ENCODE data around the gene SYNGR3. TPM values are rescaled to one million over a fixed set of nuclear protein-coding genes. Genes with fewer than 3 reads are reported as not detected.

The SYNGR3 gene
- total and polyA plus RNA-seq, 2 of the 13 experiments (the other 11 are each of a cell fraction or from before 2014, with no cell fraction given), result 0.97 to 5.7 TPM

DNA sequence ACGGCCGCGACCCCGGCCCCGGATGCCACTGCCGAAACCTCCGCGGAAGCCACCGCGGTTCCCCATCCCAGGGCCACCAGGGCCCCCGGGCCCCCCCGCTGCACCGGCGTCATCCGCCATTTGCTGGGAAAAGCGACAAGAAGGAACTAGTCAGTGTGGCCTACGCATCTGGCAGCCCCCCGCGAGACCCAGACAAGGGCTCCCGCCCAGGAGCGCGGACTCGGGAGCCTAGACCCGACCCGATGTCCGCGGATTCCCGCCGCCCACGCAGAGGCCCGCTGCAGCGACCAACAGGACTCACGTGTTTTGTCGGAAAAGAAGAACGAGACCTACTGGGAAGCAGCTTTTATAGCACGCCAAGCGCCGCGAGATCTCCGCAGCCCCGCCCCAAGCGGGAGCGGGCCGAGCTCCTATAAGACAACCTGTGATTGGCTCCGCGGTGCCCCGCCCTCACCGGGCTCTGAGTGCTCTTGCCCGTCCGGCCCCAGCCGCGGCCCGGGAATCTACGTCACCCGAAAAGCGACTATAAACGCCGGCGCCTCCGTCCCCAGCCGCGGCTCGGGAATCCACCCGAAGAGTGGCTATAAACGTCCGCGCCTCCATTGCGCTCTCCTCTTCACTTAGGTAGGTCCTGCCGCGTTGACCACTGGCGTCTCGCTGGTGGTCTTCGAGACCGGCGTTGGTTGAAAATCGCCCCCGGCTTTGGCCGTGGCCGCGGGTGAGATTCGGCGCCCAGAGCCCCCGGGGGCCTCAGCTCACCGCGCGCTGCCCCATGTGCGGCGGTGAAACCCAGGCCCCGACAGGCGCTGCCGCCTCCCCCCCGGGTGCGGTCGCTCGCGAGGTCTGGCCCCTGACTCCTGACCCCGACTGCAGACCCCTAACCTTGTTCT lies 25.0 kb upstream of the SYNGR3 start, which contains the start of gene RPS2 (continued):
- TF ChIP-seq, protein P1, sequence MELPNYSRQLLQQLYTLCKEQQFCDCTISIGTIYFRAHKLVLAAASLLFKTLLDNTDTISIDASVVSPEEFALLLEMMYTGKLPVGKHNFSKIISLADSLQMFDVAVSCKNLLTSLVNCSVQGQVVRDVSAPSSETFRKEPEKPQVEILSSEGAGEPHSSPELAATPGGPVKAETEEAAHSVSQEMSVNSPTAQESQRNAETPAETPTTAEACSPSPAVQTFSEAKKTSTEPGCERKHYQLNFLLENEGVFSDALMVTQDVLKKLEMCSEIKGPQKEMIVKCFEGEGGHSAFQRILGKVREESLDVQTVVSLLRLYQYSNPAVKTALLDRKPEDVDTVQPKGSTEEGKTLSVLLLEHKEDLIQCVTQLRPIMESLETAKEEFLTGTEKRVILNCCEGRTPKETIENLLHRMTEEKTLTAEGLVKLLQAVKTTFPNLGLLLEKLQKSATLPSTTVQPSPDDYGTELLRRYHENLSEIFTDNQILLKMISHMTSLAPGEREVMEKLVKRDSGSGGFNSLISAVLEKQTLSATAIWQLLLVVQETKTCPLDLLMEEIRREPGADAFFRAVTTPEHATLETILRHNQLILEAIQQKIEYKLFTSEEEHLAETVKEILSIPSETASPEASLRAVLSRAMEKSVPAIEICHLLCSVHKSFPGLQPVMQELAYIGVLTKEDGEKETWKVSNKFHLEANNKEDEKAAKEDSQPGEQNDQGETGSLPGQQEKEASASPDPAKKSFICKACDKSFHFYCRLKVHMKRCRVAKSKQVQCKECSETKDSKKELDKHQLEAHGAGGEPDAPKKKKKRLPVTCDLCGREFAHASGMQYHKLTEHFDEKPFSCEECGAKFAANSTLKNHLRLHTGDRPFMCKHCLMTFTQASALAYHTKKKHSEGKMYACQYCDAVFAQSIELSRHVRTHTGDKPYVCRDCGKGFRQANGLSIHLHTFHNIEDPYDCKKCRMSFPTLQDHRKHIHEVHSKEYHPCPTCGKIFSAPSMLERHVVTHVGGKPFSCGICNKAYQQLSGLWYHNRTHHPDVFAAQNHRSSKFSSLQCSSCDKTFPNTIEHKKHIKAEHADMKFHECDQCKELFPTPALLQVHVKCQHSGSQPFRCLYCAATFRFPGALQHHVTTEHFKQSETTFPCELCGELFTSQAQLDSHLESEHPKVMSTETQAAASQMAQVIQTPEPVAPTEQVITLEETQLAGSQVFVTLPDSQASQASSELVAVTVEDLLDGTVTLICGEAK (IDR thresholded peaks at IDR 0.05), result no peak
- TF ChIP-seq, protein P1 (CRISPR knock-in tag; IDR thresholded peaks at IDR 0.05), result peak; percentile 72
- TF ChIP-seq NR2C2 (CRISPR knock-in tag; IDR thresholded peaks at IDR 0.05; ENCODE audit: borderline replicate concordance), result peak; percentile 33; the same call in 1 of the 2 replicates
- TF ChIP-seq RFXANK (CRISPR knock-in tag; IDR thresholded peaks at IDR 0.05), result no peak; the same call in 1 of the 2 replicates
- TF ChIP-seq JARID2 (CRISPR knock-in tag; IDR thresholded peaks at IDR 0.05; ENCODE audit: insufficient replicate concordance), result no peak
- TF ChIP-seq NONO (IDR thresholded peaks at IDR 0.05), result no peak
- peak; percentile 58 for TF ChIP-seq NONO (CRISPR knock-in tag; conservative IDR thresholded peaks at IDR 0.05)
- TF ChIP-seq, protein P2, sequence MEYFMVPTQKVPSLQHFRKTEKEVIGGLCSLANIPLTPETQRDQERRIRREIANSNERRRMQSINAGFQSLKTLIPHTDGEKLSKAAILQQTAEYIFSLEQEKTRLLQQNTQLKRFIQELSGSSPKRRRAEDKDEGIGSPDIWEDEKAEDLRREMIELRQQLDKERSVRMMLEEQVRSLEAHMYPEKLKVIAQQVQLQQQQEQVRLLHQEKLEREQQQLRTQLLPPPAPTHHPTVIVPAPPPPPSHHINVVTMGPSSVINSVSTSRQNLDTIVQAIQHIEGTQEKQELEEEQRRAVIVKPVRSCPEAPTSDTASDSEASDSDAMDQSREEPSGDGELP (IDR thresholded peaks at IDR 0.05; ENCODE audit: borderline replicate concordance, low read depth), result peak; percentile 27; the same call in 1 of the 2 replicates
- no peak for TF ChIP-seq REXO4 (CRISPR knock-in tag; IDR thresholded peaks at IDR 0.05; ENCODE audit: borderline replicate concordance)
- peak; percentile 66 for TF ChIP-seq MED1 (CRISPR knock-in tag; IDR thresholded peaks at IDR 0.05)
- no peak for TF ChIP-seq ZNF75D (CRISPR knock-in tag; IDR thresholded peaks at IDR 0.05; ENCODE audit: borderline replicate concordance)
- TF ChIP-seq, protein P3, sequence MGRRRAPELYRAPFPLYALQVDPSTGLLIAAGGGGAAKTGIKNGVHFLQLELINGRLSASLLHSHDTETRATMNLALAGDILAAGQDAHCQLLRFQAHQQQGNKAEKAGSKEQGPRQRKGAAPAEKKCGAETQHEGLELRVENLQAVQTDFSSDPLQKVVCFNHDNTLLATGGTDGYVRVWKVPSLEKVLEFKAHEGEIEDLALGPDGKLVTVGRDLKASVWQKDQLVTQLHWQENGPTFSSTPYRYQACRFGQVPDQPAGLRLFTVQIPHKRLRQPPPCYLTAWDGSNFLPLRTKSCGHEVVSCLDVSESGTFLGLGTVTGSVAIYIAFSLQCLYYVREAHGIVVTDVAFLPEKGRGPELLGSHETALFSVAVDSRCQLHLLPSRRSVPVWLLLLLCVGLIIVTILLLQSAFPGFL (CRISPR knock-in tag; IDR thresholded peaks at IDR 0.05), result no peak
- TF ChIP-seq MEIS1 (CRISPR knock-in tag; IDR thresholded peaks at IDR 0.05; ENCODE audit: borderline replicate concordance), result no peak
- no peak for TF ChIP-seq ETV6 (CRISPR knock-in tag; conservative IDR thresholded peaks at IDR 0.05)
- TF ChIP-seq XBP1 (CRISPR knock-in tag; IDR thresholded peaks at IDR 0.05), result peak; percentile 60
- TF ChIP-seq TCF12 (IDR thresholded peaks at IDR 0.05), result no peak
- TF ChIP-seq TCF12 (CRISPR knock-in tag; IDR thresholded peaks at IDR 0.05), result no peak
- TF ChIP-seq AKAP8 (CRISPR knock-in tag; IDR thresholded peaks at IDR 0.05), result no peak
- TF ChIP-seq MIER3 (CRISPR knock-in tag; IDR thresholded peaks at IDR 0.05; ENCODE audit: borderline replicate concordance), result no peak; the same call in 1 of the 2 replicates

All from HepG2 (cell line).